Measurements from ENCODE around the gene RBM27.
"Not testable (repeated sequence)": the region's sequence is repeated elsewhere in the genome, so short reads cannot be mapped to it uniquely, and the experiment has no call there.

The RBM27 gene

GRCh38 chr5:146213210-146213826, 9.9 kb downstream of the RBM27 start:
- H3K36me3 ChIP-seq (ENCODE audit: low read depth) = peaks cover 11% of the 10 kb centered on the region
- H3K27me3 ChIP-seq (ENCODE audit: insufficient read depth, poor library complexity, severe bottlenecking) = no peaks in the 10 kb centered on the region
- no peak overlapping the region for H3K27ac ChIP-seq (ENCODE audit: poor library complexity, severe bottlenecking)
- peaks cover 17% of the 10 kb centered on the region for H3K4me1 ChIP-seq (ENCODE audit: insufficient read depth, poor library complexity, severe bottlenecking)
- TF ChIP-seq CTCF (IDR thresholded peaks at IDR 0.05; ENCODE audit: poor library complexity, severe bottlenecking) = no peak
- peak; percentile 70 for ATAC-seq (ENCODE audit: low read depth)
- DNase-seq (ENCODE audit: low spot score) = no peak
- H3K9me3 ChIP-seq (ENCODE audit: severe bottlenecking) = no peaks in the 10 kb centered on the region
- no peak overlapping the region for H3K4me3 ChIP-seq (ENCODE audit: severe bottlenecking)

GRCh38 chr5:146214881-146215280, 11.5 kb downstream of the RBM27 start:
- Histone ChIP-seq H3K36me3 (ENCODE audit: low read depth) (peaks cover 27% of the 10 kb centered on the region), H3K4me1 (ENCODE audit: insufficient read depth, poor library complexity, severe bottlenecking) (peaks cover 16% of the 10 kb centered on the region)
- H3K4me3 ChIP-seq (ENCODE audit: severe bottlenecking); H3K27me3 ChIP-seq (ENCODE audit: insufficient read depth, poor library complexity, severe bottlenecking); DNase-seq (ENCODE audit: low spot score); ATAC-seq (ENCODE audit: low read depth); H3K27ac ChIP-seq (ENCODE audit: poor library complexity, severe bottlenecking); H3K9me3 ChIP-seq (ENCODE audit: severe bottlenecking): not testable (repeated sequence)

GRCh38 chr5:146218168-146218567, 14.8 kb downstream of the RBM27 start:
- Histone ChIP-seq H3K27ac (ENCODE audit: poor library complexity, severe bottlenecking) (no peak overlapping the region), H3K4me1 (ENCODE audit: insufficient read depth, poor library complexity, severe bottlenecking) (peaks cover 9% of the 10 kb centered on the region), H3K36me3 (ENCODE audit: low read depth) (peaks cover 54% of the 10 kb centered on the region), H3K9me3 (ENCODE audit: severe bottlenecking) (no peaks in the 10 kb centered on the region), H3K4me3 (ENCODE audit: severe bottlenecking) (no peak overlapping the region), H3K27me3 (ENCODE audit: insufficient read depth, poor library complexity, severe bottlenecking) (no peaks in the 10 kb centered on the region)
- ATAC-seq (ENCODE audit: low read depth) (no peak), DNase-seq (ENCODE audit: low spot score) (no peak)
- no peak for TF ChIP-seq CTCF (IDR thresholded peaks at IDR 0.05; ENCODE audit: poor library complexity, severe bottlenecking)

GRCh38 chr5:146219243-146219642, 15.8 kb downstream of the RBM27 start:
- no peak overlapping the region for H3K27ac ChIP-seq (ENCODE audit: poor library complexity, severe bottlenecking)
- H3K4me1 ChIP-seq (ENCODE audit: insufficient read depth, poor library complexity, severe bottlenecking) = no peaks in the 10 kb centered on the region
- H3K36me3 ChIP-seq (ENCODE audit: low read depth) = peaks cover 64% of the 10 kb centered on the region
- no peak for TF ChIP-seq CTCF (IDR thresholded peaks at IDR 0.05; ENCODE audit: poor library complexity, severe bottlenecking)
- no peak overlapping the region for H3K4me3 ChIP-seq (ENCODE audit: severe bottlenecking)
- no peaks in the 10 kb centered on the region for H3K27me3 ChIP-seq (ENCODE audit: insufficient read depth, poor library complexity, severe bottlenecking)
- H3K9me3 ChIP-seq (ENCODE audit: severe bottlenecking) = no peaks in the 10 kb centered on the region
- ATAC-seq (ENCODE audit: low read depth) = no peak
- DNase-seq (ENCODE audit: low spot score) = no peak

GRCh38 chr5:146221234-146221633, 17.8 kb downstream of the RBM27 start:
- Histone ChIP-seq H3K27ac (ENCODE audit: poor library complexity, severe bottlenecking) (no peak overlapping the region), H3K9me3 (ENCODE audit: severe bottlenecking) (no peaks in the 10 kb centered on the region), H3K27me3 (ENCODE audit: insufficient read depth, poor library complexity, severe bottlenecking) (no peaks in the 10 kb centered on the region), H3K4me1 (ENCODE audit: insufficient read depth, poor library complexity, severe bottlenecking) (no peaks in the 10 kb centered on the region), H3K4me3 (ENCODE audit: severe bottlenecking) (no peak overlapping the region), H3K36me3 (ENCODE audit: low read depth) (peaks cover 77% of the 10 kb centered on the region)
- ATAC-seq (ENCODE audit: low read depth) (no peak), DNase-seq (ENCODE audit: low spot score) (no peak)
- no peak for TF ChIP-seq CTCF (IDR thresholded peaks at IDR 0.05; ENCODE audit: poor library complexity, severe bottlenecking)

All from RWPE2 (cell line).